Measurements from ENCODE around the gene KRTAP10-2.

The KRTAP10-2 gene

GRCh38 chr21:44502171-44502958 lies 48.9 kb downstream of the KRTAP10-2 start:
- TF ChIP-seq TAF1 (IDR thresholded peaks at IDR 0.05; ENCODE audit: borderline replicate concordance, low read depth, low read length) = no peak
- no peak for TF ChIP-seq POLR2A (IDR thresholded peaks at IDR 0.05; ENCODE audit: low read depth, low read length)
- FAIRE-seq (no peak), DNase-seq (ENCODE audit: insufficient read length) (no peak)
